CD4-positive, alpha-beta T cell (primary cell): ENCODE results near the gene PTPRD. TPM values are rescaled to one million over a fixed set of nuclear protein-coding genes. Genes with fewer than 3 reads are reported as not detected.

ENCODE experiments used
- ATAC-seq: fragments of 200-7000 bp; cut with Tn5 transposase; one replicate; pipeline ENCODE4 v1.10.0; 2022; ENCODE audit warnings: mild to moderate bottlenecking; ENCODE audit not compliant: poor library complexity
- CTCF ChIA-PET: fragments of 350-600 bp; sonication (Branson Sonifier 250); formaldehyde crosslinking; loops from one replicate; lab custom pipeline; 2021; ENCODE audit warnings: antibody characterized with exemption, inconsistent platforms; lab: Charles Lee
- POLR2A ChIA-PET: fragments of 350-600 bp; sonication (Branson Sonifier 250); formaldehyde crosslinking; loops from one replicate; lab custom pipeline; 2021; ENCODE audit warnings: antibody characterized with exemption, inconsistent platforms; lab: Charles Lee
- DNase-seq, 14 experiments: peaks; one replicate each; pipeline ENCODE4 v3.0.0-alpha.2; 2013 to 2020; ENCODE audit warnings: mixed read lengths in 2 of 14
- H3K27ac ChIP-seq, 2 donors: one replicate each; pipeline versions ENCODE4 v1.5.1 to v1.7.0; 2013; ENCODE audit warnings: low read length in 2 of 2, low read depth in 1 of 2, mild to moderate bottlenecking in 1 of 2
- H3K27me3 ChIP-seq, 2 experiments: 1 replicate in 1 of 2; 2 replicates in 1 of 2; pipeline versions ENCODE4 v1.6.1 to v1.7.0; 2013; ENCODE audit warnings: low read length in 2 of 2, control low read depth in 1 of 2, mild to moderate bottlenecking in 1 of 2, moderate library complexity in 1 of 2; ENCODE audit not compliant: insufficient read depth in 2 of 2, control insufficient read depth in 1 of 2
- H3K36me3 ChIP-seq: one replicate; pipeline ENCODE4 v1.6.1; 2013; ENCODE audit warnings: low read length, control low read depth; ENCODE audit not compliant: insufficient read depth
- H3K4me1 ChIP-seq: one replicate; pipeline ENCODE4 v1.6.1; 2013; ENCODE audit warnings: low read length, control low read depth; ENCODE audit not compliant: insufficient read depth
- H3K4me3 ChIP-seq: one replicate; pipeline ENCODE4 v1.5.1; 2013; ENCODE audit warnings: mild to moderate bottlenecking, low read length, moderate library complexity
- H3K9me3 ChIP-seq, 2 experiments: 1 replicate in 1 of 2; 2 replicates in 1 of 2; pipeline versions ENCODE4 v1.6.1 to v1.7.0; 2013; ENCODE audit warnings: low read length in 2 of 2, mild to moderate bottlenecking in 2 of 2, control low read depth in 1 of 2, moderate library complexity in 1 of 2; ENCODE audit not compliant: control insufficient read depth in 1 of 2, insufficient read depth in 1 of 2
- H3K27ac Mint-ChIP-seq: one replicate; pipeline ENCODE4 v1.8.0; 2020; ENCODE audit warnings: mixed read lengths
- H3K27me3 Mint-ChIP-seq: one replicate; pipeline ENCODE4 v1.8.0; 2021; ENCODE audit warnings: mixed read lengths
- H3K36me3 Mint-ChIP-seq: one replicate; pipeline ENCODE4 v1.8.0; 2021; ENCODE audit warnings: low read depth, mixed read lengths
- H3K4me1 Mint-ChIP-seq: one replicate; pipeline ENCODE4 v1.8.0; 2021; ENCODE audit warnings: low read depth, mixed read lengths
- H3K4me3 Mint-ChIP-seq: one replicate; pipeline ENCODE4 v1.8.0; 2020; ENCODE audit warnings: mild to moderate bottlenecking, mixed read lengths
- H3K9me3 Mint-ChIP-seq: one replicate; pipeline ENCODE4 v1.8.0; 2020; ENCODE audit warnings: mixed read lengths
- intact Hi-C, 2 experiments: fragments of 100-400 bp; cut with DNase I in 1 of 2; cut with micrococcal nuclease in 1 of 2; formaldehyde crosslinking; loops; one replicate each; pipeline versions ENCODE4 v1.15.1 to v1.9.0; 2023 to 2025; cut with DNase I, micrococcal nuclease
- total RNA-seq, 174 experiments: library from RNA in 2 of 174; stranded (reverse) in 2 of 174; gene quantifications; one replicate each; pipeline ENCODE4 v1.2.3 and lab custom pipeline; 2021 to 2026
- TF ChIP-seq, protein P1 (sequence below): fragments of 200-600 bp; IDR thresholded peaks from one replicate; pipeline ENCODE4 v1.8.0; 2022; ENCODE audit warnings: antibody characterized with exemption, mild to moderate bottlenecking

PTPRD gene
- total RNA-seq, 2 experiments from 2014 or later, result not detected

DNA sequence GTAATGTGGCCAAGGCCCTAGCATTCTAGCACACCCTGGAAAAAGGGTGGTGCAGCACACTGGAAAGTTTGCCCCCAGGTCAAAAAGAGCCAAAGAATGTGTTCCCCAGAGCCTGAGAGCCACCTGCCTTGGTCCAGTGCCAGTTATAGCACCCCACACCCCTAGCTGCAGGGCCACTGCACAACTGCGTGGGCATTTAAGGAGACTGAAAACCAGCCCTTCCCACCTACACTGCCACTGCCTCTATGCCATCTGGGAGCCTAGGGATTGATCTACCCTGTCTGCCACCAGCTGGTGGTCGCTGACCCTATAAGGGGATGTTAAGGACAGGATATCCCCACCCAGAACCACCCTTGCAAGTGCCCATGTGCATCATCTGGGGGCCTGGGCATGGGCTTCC lies 38.2 kb upstream of the PTPRD start:
- no peak overlapping the region for H3K27ac Mint-ChIP-seq
- ChIA-PET POLR2A (no interaction called here), CTCF (no interaction called here)
- DNase-seq, result no peak
- H3K4me3 Mint-ChIP-seq, result no peak overlapping the region
- TF ChIP-seq, protein P1, sequence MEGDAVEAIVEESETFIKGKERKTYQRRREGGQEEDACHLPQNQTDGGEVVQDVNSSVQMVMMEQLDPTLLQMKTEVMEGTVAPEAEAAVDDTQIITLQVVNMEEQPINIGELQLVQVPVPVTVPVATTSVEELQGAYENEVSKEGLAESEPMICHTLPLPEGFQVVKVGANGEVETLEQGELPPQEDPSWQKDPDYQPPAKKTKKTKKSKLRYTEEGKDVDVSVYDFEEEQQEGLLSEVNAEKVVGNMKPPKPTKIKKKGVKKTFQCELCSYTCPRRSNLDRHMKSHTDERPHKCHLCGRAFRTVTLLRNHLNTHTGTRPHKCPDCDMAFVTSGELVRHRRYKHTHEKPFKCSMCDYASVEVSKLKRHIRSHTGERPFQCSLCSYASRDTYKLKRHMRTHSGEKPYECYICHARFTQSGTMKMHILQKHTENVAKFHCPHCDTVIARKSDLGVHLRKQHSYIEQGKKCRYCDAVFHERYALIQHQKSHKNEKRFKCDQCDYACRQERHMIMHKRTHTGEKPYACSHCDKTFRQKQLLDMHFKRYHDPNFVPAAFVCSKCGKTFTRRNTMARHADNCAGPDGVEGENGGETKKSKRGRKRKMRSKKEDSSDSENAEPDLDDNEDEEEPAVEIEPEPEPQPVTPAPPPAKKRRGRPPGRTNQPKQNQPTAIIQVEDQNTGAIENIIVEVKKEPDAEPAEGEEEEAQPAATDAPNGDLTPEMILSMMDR, result no peak
- no peak for ATAC-seq
- no peak overlapping the region for H3K4me3 ChIP-seq
- peaks cover 18% of the 10 kb centered on the region for H3K9me3 Mint-ChIP-seq
- no peaks in the 10 kb centered on the region for H3K36me3 Mint-ChIP-seq
- H3K9me3 ChIP-seq, result peaks cover 6 to 28% of the 10 kb centered on the region in 2 experiments
- H3K4me1 ChIP-seq, result no peaks in the 10 kb centered on the region
- intact Hi-C loops, result no loop called here
- no peaks in the 10 kb centered on the region for H3K27me3 ChIP-seq
- H3K27me3 Mint-ChIP-seq, result no peaks in the 10 kb centered on the region
- no peaks in the 10 kb centered on the region for H3K4me1 Mint-ChIP-seq
- no peaks in the 10 kb centered on the region for H3K36me3 ChIP-seq
- H3K27ac ChIP-seq, result no peak overlapping the region

DNA sequence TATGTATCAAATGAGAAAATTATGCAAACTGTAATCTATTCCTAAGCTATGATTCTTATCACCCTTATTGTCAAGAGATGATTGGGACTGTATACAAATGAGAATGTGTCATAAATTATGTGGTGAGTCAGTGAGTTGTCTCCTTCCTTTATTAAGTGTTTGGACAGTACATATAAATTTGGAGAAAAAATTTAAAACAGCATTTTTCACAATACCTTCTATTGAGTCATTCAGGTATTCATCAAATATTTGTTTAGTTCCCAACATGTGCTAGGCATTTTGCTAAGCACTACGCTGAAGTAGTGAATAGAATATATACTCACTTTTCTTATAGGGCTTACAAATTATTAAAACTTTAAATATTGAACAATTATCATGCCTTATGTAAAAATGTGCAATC lies 36.3 kb upstream of the PTPRD start:
- DNase-seq, result no peak
- no peaks in the 10 kb centered on the region for H3K36me3 Mint-ChIP-seq

DNA sequence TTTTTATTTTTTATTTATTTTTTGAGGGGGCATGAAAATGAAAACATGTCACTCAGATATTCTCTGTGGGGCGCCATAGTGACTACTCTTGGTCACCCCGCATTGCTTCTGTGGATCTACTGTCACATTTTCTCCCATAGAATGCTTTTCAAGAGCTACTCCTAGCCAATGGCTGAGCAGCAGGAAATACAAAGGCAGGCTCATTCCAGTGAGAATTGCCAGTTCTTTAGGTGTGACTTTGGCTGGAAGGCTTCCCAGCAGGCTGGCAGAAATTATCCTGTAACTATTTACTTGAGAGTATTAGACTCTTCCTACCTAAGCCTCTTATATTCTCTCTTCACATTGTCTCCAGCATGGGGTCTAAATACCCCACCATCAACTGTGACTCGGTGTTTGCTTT lies 21.0 kb upstream of the PTPRD start:
- no peaks in the 10 kb centered on the region for H3K4me1 ChIP-seq
- H3K4me3 ChIP-seq, result no peak overlapping the region
- no peaks in the 10 kb centered on the region for H3K27me3 ChIP-seq
- no peaks in the 10 kb centered on the region for H3K36me3 ChIP-seq
- H3K27ac ChIP-seq, result no peak overlapping the region
- H3K4me1 Mint-ChIP-seq, result no peaks in the 10 kb centered on the region
- DNase-seq, result no peak
- H3K27ac Mint-ChIP-seq, result no peak overlapping the region
- H3K27me3 Mint-ChIP-seq, result no peaks in the 10 kb centered on the region
- H3K4me3 Mint-ChIP-seq, result no peak overlapping the region
- POLR2A ChIA-PET, result no interaction called here
- no peaks in the 10 kb centered on the region for H3K36me3 Mint-ChIP-seq
- H3K9me3 Mint-ChIP-seq, result peaks cover 5% of the 10 kb centered on the region
- H3K9me3 ChIP-seq, result peaks cover 0 to 4% of the 10 kb centered on the region in 2 experiments
- no peak for ATAC-seq
- intact Hi-C loops, result no loop called here
- CTCF ChIA-PET, result no interaction called here
- TF ChIP-seq, protein P1, result no peak

More for the DNA sequence above, 36.3 kb upstream of the PTPRD start:
- Mint-ChIP-seq H3K27ac (no peak overlapping the region), H3K4me1 (no peaks in the 10 kb centered on the region), H3K4me3 (no peak overlapping the region), H3K9me3 (peaks cover 16% of the 10 kb centered on the region), H3K27me3 (no peaks in the 10 kb centered on the region)
- no peak overlapping the region for H3K27ac ChIP-seq
- no peaks in the 10 kb centered on the region for H3K27me3 ChIP-seq
- H3K4me3 ChIP-seq, result no peak overlapping the region
- ChIA-PET POLR2A (no interaction called here), CTCF (no interaction called here)
- no peaks in the 10 kb centered on the region for H3K36me3 ChIP-seq
- TF ChIP-seq, protein P1, result no peak
- intact Hi-C loops, result no loop called here
- no peaks in the 10 kb centered on the region for H3K4me1 ChIP-seq
- peaks cover 6 to 21% of the 10 kb centered on the region in 2 experiments for H3K9me3 ChIP-seq
- ATAC-seq, result no peak
